ENCODE measurements around the gene AGFG2. TPM values are rescaled to one million over a fixed set of nuclear protein-coding genes. Genes with fewer than 3 reads are reported as not detected.
"Not testable (repeated sequence)": the region's sequence is repeated elsewhere in the genome, so short reads cannot be mapped to it uniquely, and the experiment has no call there.

Gene AGFG2
- total and polyA plus RNA-seq, 8 donors = 21.2 to 34.9 (median 28.1) TPM

- no peak for TF ChIP-seq CTCF (IDR thresholded peaks at IDR 0.05)
- no peak for ATAC-seq
- Histone ChIP-seq H3K27me3 (no peaks in the 10 kb centered on the region), H3K4me1 (no peaks in the 10 kb centered on the region), H3K27ac (no peak overlapping the region), H3K36me3 (no peaks in the 10 kb centered on the region), H3K9me3 (no peaks in the 10 kb centered on the region), H3K4me3 (no peak overlapping the region)
- intact Hi-C loops (cut with DNase I) = no loop called here
- no peak for DNase-seq
Measured at GRCh38 chr7:100532165-100533022, 6.6 kb upstream of the AGFG2 start.

- intact Hi-C loops (cut with DNase I) = not testable (repeated sequence)
Measured at GRCh38 chr7:100535982-100536381, 3.0 kb upstream of the AGFG2 start.

GRCh38 chr7:100536695-100537094, 2.3 kb upstream of the AGFG2 start:
- H3K9me3 ChIP-seq; H3K36me3 ChIP-seq; intact Hi-C loops (cut with DNase I); DNase-seq; ATAC-seq; H3K4me3 ChIP-seq; H3K27ac ChIP-seq; H3K27me3 ChIP-seq: not testable (repeated sequence)
- peaks cover 0 to 27% of the 10 kb centered on the region in 2 donors for H3K4me1 ChIP-seq

More at GRCh38 chr7:100535982-100536381, 3.0 kb upstream of the AGFG2 start:
- H3K27me3 ChIP-seq, ATAC-seq, H3K4me3 ChIP-seq, H3K27ac ChIP-seq, H3K36me3 ChIP-seq, DNase-seq, H3K9me3 ChIP-seq: not testable (repeated sequence)
- H3K4me1 ChIP-seq = peaks cover 0 to 22% of the 10 kb centered on the region in 2 donors

- peak overlapping the region in 1 of 2 donors; percentile 89 for H3K4me3 ChIP-seq
- TF ChIP-seq CTCF (IDR thresholded peaks at IDR 0.05) = no peak
Measured at GRCh38 chr7:100538348-100538653, 702 bp upstream of the AGFG2 start.

GRCh38 chr7:100539436-100540006, 518 bp downstream of the AGFG2 start:
- Histone ChIP-seq H3K27me3 (no peaks in the 10 kb centered on the region), H3K4me1 (peaks cover 0 to 40% of the 10 kb centered on the region in 2 donors), H3K4me3 (peak overlapping the region; percentile 55 to 89), H3K9me3 (no peaks in the 10 kb centered on the region), H3K36me3 (no peaks in the 10 kb centered on the region), H3K27ac (peak overlapping the region; percentile 37 to 75)
- ATAC-seq (no peak), DNase-seq (no peak)
- intact Hi-C loops (cut with DNase I) = no loop called here
- no peak for TF ChIP-seq CTCF (IDR thresholded peaks at IDR 0.05)

More at GRCh38 chr7:100538348-100538653, 702 bp upstream of the AGFG2 start:
- peak overlapping the region in 1 of 2 donors; percentile 49 for H3K27ac ChIP-seq
- DNase-seq (no peak), ATAC-seq (no peak)
- peaks cover 0 to 28% of the 10 kb centered on the region in 2 donors for H3K4me1 ChIP-seq
- no peaks in the 10 kb centered on the region for H3K27me3 ChIP-seq
- no peaks in the 10 kb centered on the region for H3K36me3 ChIP-seq
- no peaks in the 10 kb centered on the region for H3K9me3 ChIP-seq
- intact Hi-C loops (cut with DNase I) = no loop called here

GRCh38 chr7:100540073-100540723, 1.2 kb downstream of the AGFG2 start:
- Histone ChIP-seq H3K27me3 (no peaks in the 10 kb centered on the region), H3K9me3 (no peaks in the 10 kb centered on the region), H3K4me1 (peaks cover 6 to 47% of the 10 kb centered on the region in 2 donors), H3K4me3 (peak overlapping the region; percentile 55 to 89), H3K27ac (no peak overlapping the region), H3K36me3 (no peaks in the 10 kb centered on the region)
- ATAC-seq = peak; percentile 2
- TF ChIP-seq CTCF (IDR thresholded peaks at IDR 0.05) = no peak
- no peak for DNase-seq
- intact Hi-C loops (cut with DNase I) = no loop called here

GRCh38 chr7:100541309-100541708, 2.3 kb downstream of the AGFG2 start:
- intact Hi-C loops (cut with DNase I); H3K9me3 ChIP-seq; H3K27ac ChIP-seq; ATAC-seq; DNase-seq; H3K36me3 ChIP-seq; H3K4me3 ChIP-seq; H3K27me3 ChIP-seq: not testable (repeated sequence)
- H3K4me1 ChIP-seq = peaks cover 18 to 58% of the 10 kb centered on the region in 2 donors
